Sigmoid colon (tissue), 4 donors: ENCODE data around the gene NOL7.

Source experiments
- EP300 ChIP-seq, 4 donors: sonication (generic); formaldehyde crosslinking; IDR thresholded peaks; one replicate each; pipeline ENCODE4 v1.6.1; 2017; ENCODE audit warnings: antibody characterized with exemption in 4 of 4
- POLR2A ChIP-seq, 2 donors: fragments of 450-650 bp; IDR thresholded peaks; one replicate each; pipeline ENCODE4 v1.6.1; 2016; ENCODE audit warnings: antibody characterized with exemption in 2 of 2, mild to moderate bottlenecking in 2 of 2, moderate library complexity in 2 of 2
- POLR2AphosphoS5 ChIP-seq, 4 donors: sonication (generic); formaldehyde crosslinking; IDR thresholded peaks; one replicate each; pipeline ENCODE4 v1.6.1; 2017; ENCODE audit warnings: antibody characterized with exemption in 4 of 4
- TF ChIP-seq, protein P1 (sequence below), 4 experiments: fragments of 450-650 bp in 3 of 4; fragments of 200-600 bp in 1 of 4; IDR thresholded peaks; one replicate each; pipeline ENCODE4 v1.5.1; 2016 to 2019; ENCODE audit warnings: antibody characterized with exemption in 4 of 4, mild to moderate bottlenecking in 3 of 4, moderate library complexity in 2 of 4

GRCh38 chr6:13572240-13572639, 42.9 kb upstream of the NOL7 start:
- TF ChIP-seq, protein P1, sequence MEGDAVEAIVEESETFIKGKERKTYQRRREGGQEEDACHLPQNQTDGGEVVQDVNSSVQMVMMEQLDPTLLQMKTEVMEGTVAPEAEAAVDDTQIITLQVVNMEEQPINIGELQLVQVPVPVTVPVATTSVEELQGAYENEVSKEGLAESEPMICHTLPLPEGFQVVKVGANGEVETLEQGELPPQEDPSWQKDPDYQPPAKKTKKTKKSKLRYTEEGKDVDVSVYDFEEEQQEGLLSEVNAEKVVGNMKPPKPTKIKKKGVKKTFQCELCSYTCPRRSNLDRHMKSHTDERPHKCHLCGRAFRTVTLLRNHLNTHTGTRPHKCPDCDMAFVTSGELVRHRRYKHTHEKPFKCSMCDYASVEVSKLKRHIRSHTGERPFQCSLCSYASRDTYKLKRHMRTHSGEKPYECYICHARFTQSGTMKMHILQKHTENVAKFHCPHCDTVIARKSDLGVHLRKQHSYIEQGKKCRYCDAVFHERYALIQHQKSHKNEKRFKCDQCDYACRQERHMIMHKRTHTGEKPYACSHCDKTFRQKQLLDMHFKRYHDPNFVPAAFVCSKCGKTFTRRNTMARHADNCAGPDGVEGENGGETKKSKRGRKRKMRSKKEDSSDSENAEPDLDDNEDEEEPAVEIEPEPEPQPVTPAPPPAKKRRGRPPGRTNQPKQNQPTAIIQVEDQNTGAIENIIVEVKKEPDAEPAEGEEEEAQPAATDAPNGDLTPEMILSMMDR (IDR thresholded peaks at IDR 0.05), result no peak
- TF ChIP-seq POLR2A (IDR thresholded peaks at IDR 0.05) (no peak), EP300 (IDR thresholded peaks at IDR 0.05) (no peak), POLR2AphosphoS5 (IDR thresholded peaks at IDR 0.05) (no peak)
